Esophagus muscularis mucosa (tissue), 4 donors: Measurements from ENCODE around the gene KPNA6. TPM values are rescaled to one million over a fixed set of nuclear protein-coding genes. Genes with fewer than 3 reads are reported as not detected.

Source experiments
- DNase-seq: peaks from one replicate; pipeline ENCODE4 v3.0.0-alpha.2; 2017; ENCODE audit errors: extremely low spot score
- H3K27ac ChIP-seq, 4 donors: fragments of 200-600 bp; sonication (generic); replicated peaks in 1 of 4; 1 replicate in 3 of 4; 2 replicates in 1 of 4; pipeline ENCODE4 v1.5.1; 2016 to 2019; ENCODE audit warnings: mild to moderate bottlenecking in 1 of 4
- H3K27me3 ChIP-seq, 4 donors: fragments of 200-600 bp; sonication (generic); one replicate each; pipeline versions ENCODE4 v1.5.1 to v1.6.0; 2016 to 2019
- H3K36me3 ChIP-seq, 4 donors: fragments of 200-600 bp; sonication (generic); one replicate each; pipeline ENCODE4 v1.5.1; 2016 to 2019
- H3K4me1 ChIP-seq, 4 donors: fragments of 200-600 bp; sonication (generic); one replicate each; pipeline ENCODE4 v1.5.1; 2016 to 2019
- H3K4me3 ChIP-seq, 4 donors: fragments of 200-600 bp; sonication (generic); 1 replicate in 2 of 4; 2 replicates in 2 of 4; pipeline ENCODE4 v1.5.1; 2016 to 2019; ENCODE audit warnings: mild to moderate bottlenecking in 4 of 4, moderate library complexity in 1 of 4
- H3K9me3 ChIP-seq, 4 donors: fragments of 200-600 bp; sonication (generic); 1 replicate in 3 of 4; 2 replicates in 1 of 4; pipeline ENCODE4 v1.5.1; 2016 to 2019
- CTCF ChIP-seq, 3 experiments: fragments of 200-600 bp in 2 of 3; fragments of 450-650 bp in 1 of 3; sonication (generic) in 2 of 3; IDR thresholded peaks; one replicate each; pipeline ENCODE4 v1.5.1; 2017 to 2019; ENCODE audit warnings: antibody characterized with exemption in 3 of 3, mild to moderate bottlenecking in 2 of 3, moderate library complexity in 1 of 3
- EP300 ChIP-seq: sonication (generic); formaldehyde crosslinking; IDR thresholded peaks from one replicate; pipeline ENCODE4 v1.6.1; 2017; ENCODE audit warnings: antibody characterized with exemption
- POLR2A ChIP-seq: fragments of 450-650 bp; IDR thresholded peaks from one replicate; pipeline ENCODE4 v1.6.1; 2017; ENCODE audit warnings: antibody characterized with exemption, moderate library complexity, mild to moderate bottlenecking, low read depth
- POLR2AphosphoS5 ChIP-seq, 2 donors: sonication (generic); formaldehyde crosslinking; IDR thresholded peaks; one replicate each; pipeline ENCODE4 v1.6.1; 2017; ENCODE audit warnings: antibody characterized with exemption in 2 of 2
- WGBS: methylation state at CpG from one replicate; pipeline ENCODE4 v1.1.5; 2018; 5-methylcytosine and 5-hydroxymethylcytosine counted together
- intact Hi-C: fragments of 100-400 bp; cut with DNase I; formaldehyde crosslinking; loops from one replicate; pipeline ENCODE4 v1.15.1; 2023
- total RNA-seq, 4 donors: library from RNA; depleted of rRNA; stranded (reverse); fragments of >200 nt; gene quantifications; one replicate each; pipeline versions ENCODE4 v1.1.0 to v1.2.1, GENCODE V29; 2016

Gene KPNA6
- total RNA-seq, 4 donors from 2014 or later = 47.8 to 71.3 (median 55.4) TPM

- Histone ChIP-seq H3K27me3 (no peaks in the 10 kb centered on the region), H3K4me1 (no peaks in the 10 kb centered on the region), H3K36me3 (peaks cover 55 to 86% (median 77%) of the 10 kb centered on the region in 4 donors), H3K9me3 (no peaks in the 10 kb centered on the region), H3K27ac (no peak overlapping the region), H3K4me3 (no peak overlapping the region)
- WGBS = 81% methylated on average over 4 of the region's 4 CpGs
- TF ChIP-seq POLR2AphosphoS5 (IDR thresholded peaks at IDR 0.05) (no peak), EP300 (no peak), CTCF (IDR thresholded peaks at IDR 0.05) (no peak), POLR2A (no peak)
- no peak for DNase-seq
- intact Hi-C loops = no loop called here
Observed at GRCh38 chr1:32170991-32171390, 63.1 kb downstream of the KPNA6 start.

GRCh38 chr1:32172621-32173245 is 64.9 kb downstream of the KPNA6 start:
- no peak for DNase-seq
- Histone ChIP-seq H3K4me1 (no peaks in the 10 kb centered on the region), H3K27me3 (no peaks in the 10 kb centered on the region), H3K27ac (no peak overlapping the region), H3K36me3 (peaks cover 38 to 70% (median 60%) of the 10 kb centered on the region in 4 donors), H3K9me3 (no peaks in the 10 kb centered on the region), H3K4me3 (no peak overlapping the region)
- TF ChIP-seq POLR2AphosphoS5 (IDR thresholded peaks at IDR 0.05) (no peak), CTCF (IDR thresholded peaks at IDR 0.05) (no peak), POLR2A (no peak), EP300 (no peak)
- WGBS = 91% methylated on average over 1 of the region's 1 CpG
- intact Hi-C loops = no loop called here

- TF ChIP-seq POLR2A (no peak), CTCF (IDR thresholded peaks at IDR 0.05) (no peak), POLR2AphosphoS5 (IDR thresholded peaks at IDR 0.05) (no peak), EP300 (no peak)
- no peaks in the 10 kb centered on the region for H3K27me3 ChIP-seq
- no peak for DNase-seq
- intact Hi-C loops = no loop called here
- H3K27ac ChIP-seq = peak overlapping the region; percentile 93 to 96 (median 94)
- WGBS = 87% methylated on average over 7 of the region's 7 CpGs
- H3K4me3 ChIP-seq = peak overlapping the region; percentile 61 to 76 (median 70)
- no peaks in the 10 kb centered on the region for H3K9me3 ChIP-seq
- peaks cover 0 to 38% (median 19%) of the 10 kb centered on the region in 4 donors for H3K36me3 ChIP-seq
- H3K4me1 ChIP-seq = peaks cover 30 to 48% (median 41%) of the 10 kb centered on the region in 4 donors
Observed at GRCh38 chr1:32178380-32179192, 70.7 kb downstream of the KPNA6 start.

DNA sequence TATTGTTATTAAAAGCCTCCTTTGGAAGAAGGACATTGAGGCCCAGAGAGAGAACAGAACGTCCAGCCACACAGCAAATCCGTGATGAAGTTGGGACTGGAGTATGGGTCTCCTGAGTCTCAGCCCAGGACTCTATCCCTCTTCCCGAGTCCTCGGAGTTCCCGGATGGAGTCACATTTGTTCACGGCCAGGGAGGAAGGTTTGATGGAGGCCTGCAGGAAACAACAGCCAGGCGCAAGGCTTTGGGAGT is 71.3 kb downstream of the KPNA6 start:
- intact Hi-C loops = no loop called here

More for the DNA sequence above, 71.3 kb downstream of the KPNA6 start:
- TF ChIP-seq CTCF (IDR thresholded peaks at IDR 0.05) (no peak), POLR2A (no peak), EP300 (no peak), POLR2AphosphoS5 (IDR thresholded peaks at IDR 0.05) (no peak)
- Histone ChIP-seq H3K27ac (peak overlapping the region; percentile 93 to 96 (median 94)), H3K9me3 (no peaks in the 10 kb centered on the region), H3K36me3 (peaks cover 3 to 38% (median 21%) of the 10 kb centered on the region in 4 donors), H3K4me3 (peak overlapping the region; percentile 61 to 76 (median 70)), H3K27me3 (no peaks in the 10 kb centered on the region), H3K4me1 (peaks cover 35 to 53% (median 46%) of the 10 kb centered on the region in 4 donors)
- WGBS = 12% methylated on average over 7 of the region's 7 CpGs
- no peak for DNase-seq
